ENCODE results near the gene LINGO3.
"Not testable (repeated sequence)": the region's sequence is repeated elsewhere in the genome, so short reads cannot be mapped to it uniquely, and the experiment has no call there.

Gene LINGO3, protein sequence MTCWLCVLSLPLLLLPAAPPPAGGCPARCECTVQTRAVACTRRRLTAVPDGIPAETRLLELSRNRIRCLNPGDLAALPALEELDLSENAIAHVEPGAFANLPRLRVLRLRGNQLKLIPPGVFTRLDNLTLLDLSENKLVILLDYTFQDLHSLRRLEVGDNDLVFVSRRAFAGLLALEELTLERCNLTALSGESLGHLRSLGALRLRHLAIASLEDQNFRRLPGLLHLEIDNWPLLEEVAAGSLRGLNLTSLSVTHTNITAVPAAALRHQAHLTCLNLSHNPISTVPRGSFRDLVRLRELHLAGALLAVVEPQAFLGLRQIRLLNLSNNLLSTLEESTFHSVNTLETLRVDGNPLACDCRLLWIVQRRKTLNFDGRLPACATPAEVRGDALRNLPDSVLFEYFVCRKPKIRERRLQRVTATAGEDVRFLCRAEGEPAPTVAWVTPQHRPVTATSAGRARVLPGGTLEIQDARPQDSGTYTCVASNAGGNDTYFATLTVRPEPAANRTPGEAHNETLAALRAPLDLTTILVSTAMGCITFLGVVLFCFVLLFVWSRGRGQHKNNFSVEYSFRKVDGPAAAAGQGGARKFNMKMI

DNA sequence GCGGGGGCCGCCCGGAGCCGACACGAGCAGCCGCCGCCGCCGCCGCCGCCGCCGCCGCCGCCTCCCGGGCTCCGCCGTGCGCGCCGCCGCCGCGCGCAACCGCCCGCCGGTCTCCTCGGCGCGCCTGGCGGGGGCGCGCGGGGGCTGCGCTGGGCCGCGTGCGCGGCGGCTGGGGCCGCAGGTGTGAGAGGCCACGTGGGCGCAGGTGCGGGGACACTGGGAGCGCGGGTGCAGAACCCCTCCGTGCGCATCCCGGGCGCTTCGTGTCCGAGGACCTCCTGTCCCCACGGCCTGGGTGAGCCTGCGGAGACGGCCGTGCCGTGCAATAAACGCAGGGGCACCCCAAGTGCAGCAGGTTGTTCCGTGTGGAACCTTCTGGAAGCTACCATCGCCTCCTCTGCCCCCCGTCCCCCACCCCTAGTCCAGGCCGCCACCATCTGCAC, at the start of gene LINGO3:
TSS of gene LINGO3 (minus strand) at position 41 of the 443 bp plus-strand sequence. CDS start 16,378 bp downstream, outside the sequence.
- no peak for DNase-seq

DNA sequence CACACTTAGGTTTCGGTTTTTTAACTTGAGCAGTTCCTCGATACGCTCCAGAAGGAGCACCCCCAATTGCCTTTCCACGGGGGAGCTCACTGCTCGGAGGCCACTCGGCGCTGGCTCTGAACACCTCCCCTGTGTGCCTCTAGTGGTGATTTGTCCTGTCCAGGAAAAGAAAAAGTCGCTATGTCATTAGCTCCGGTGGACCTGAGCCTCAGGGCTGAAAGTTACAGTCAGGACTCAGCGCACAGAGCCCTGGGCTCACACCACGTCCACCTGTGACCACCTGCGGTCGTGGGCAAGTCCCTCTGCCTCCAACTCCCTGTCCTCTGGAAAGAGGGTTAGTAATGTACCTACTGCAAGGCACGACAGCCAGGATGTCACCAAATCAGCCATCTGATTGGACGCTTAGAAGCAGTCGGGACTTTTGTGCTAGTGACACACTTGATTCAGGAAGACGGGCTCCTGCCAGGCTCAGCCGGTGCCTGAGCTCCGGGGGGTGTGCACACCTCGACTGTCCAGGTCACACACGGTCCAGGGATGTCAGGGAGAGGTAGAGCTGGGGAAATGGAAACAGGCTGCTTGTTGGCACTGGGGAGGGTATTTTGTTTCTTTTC, 48.2 kb upstream of the LINGO3 start:
- DNase-seq = no peak

DNA sequence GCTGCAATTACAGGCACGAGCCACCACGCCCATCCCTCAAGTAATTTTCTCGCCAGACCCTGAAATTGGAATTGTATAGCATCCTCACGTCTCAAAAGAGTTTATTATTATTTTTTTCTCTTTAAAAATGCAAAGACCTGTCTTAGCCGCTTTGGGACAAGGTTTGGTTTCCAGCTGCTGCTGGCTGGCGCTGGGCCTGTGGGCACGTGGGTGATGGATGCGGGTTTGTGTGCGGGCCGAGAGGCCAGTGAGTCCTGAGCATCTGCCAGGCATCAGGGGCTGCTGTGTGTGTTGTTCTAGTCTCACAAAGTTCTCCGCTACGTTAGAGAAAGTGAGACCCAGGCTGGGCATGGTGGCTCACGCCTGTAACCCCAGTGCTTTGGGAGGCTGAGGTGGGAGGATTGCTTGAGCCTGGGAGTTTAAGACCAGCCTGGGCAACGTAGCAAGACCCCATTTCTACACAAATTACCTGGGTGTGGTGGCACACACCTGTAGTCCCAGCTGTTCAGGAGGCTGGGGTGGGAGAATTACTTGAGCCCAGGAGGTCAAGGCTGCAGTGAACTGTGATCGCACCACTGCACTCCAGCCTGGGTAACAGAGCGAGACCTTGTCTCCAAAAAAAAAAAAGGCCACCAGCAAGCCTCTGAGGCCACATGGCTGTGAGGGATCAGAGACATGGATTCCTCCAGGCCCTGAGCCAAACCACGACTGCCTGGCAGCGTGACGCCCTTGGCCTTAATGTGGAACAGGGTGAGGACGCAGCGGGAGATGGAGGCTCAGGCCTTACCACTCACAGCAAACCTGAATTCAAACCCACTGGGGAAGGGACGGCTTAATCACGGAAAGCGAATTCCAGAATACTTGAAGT, 47.4 kb upstream of the LINGO3 start:
- no peak for DNase-seq

DNA sequence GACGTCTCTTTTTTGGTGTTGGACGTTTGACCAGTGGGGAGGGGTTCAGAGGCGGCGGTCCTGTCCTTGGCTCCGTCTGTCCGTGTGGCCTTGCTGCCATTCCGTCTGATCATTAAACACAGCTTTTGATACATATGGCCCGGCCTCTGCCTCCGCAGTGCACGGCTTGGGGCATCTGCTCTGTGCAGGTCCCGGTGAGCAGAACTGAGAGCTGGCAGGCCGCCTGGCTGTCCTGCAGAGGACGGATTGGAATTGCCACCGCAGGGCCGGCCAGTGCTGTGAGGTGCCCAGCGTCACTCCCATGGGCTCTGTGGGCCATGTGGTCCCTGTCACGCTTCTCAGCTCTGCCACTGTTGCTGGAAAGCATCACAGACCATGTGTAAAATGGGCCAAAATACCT, 46.7 kb upstream of the LINGO3 start:
- no peak for DNase-seq

DNA sequence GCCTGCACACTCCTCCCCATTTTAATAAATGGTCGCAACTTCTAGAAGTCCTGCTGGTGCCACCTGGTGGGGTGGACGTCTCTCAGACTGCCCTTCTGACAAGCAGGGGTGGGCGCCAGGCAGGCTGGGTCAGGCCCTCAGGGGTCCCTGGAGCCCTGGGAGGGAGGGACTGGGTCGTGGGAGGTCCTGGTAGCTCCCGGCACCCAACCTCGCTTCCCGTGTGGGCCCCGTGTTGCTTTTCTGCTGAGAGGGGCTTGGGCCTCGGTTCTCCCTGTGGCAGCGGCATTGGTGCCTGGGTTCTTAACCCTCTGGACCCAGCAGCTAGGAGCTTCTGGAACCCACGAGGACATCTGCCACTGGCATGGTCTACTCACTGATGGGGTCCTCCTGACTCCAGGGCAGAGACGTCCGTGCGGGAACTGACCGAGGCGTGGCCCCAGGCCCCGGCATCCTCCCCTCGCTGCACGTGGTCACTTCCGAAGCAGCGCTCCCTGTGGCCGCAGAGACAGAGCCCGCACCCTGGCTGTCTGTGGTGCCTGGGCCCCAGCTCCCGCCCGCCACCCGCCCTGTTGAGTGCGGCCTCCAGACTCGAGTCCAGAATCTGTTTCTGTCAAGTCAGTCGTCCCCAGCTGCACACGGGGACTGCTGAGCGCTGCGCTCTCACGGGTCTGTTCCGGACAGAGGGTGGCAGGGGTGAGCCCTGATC, 46.1 kb upstream of the LINGO3 start:
- no peak for DNase-seq

DNA sequence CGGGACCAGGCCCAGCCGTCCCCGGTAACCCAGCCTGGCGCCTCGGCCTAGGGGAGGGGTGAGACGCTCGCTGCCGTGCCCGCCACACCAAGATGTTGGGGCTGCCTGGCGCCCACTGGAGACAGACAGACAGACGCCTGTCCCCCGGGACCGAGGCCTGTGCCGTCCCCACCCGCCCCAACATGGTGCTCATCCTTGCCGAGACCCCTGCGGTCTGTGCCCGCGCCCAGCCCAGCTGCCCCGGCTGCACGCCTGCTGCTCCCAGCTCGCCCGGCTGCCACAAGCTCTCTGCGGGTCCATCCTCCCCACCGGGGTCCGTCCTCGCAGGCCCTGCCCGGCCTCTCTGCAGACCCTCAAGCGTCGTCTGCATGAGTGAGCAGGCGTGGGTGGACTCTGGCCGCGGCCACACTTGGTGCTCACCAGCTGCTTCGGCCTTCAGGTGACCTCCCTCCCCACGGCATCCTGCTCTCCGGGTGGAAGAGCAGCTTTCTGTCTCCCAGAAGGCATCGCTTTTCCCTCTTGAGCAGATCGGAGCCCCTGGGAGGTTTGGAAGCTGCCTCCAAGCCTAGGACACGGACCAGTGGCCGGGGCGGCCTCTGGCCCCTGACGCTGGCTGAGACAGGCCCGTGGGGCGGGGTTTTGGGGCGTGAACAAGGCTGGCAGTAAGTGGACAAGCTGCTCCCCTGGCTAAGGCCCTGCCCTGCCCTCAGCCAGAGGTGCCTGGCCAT, 45.4 kb upstream of the LINGO3 start:
- DNase-seq = no peak

DNA sequence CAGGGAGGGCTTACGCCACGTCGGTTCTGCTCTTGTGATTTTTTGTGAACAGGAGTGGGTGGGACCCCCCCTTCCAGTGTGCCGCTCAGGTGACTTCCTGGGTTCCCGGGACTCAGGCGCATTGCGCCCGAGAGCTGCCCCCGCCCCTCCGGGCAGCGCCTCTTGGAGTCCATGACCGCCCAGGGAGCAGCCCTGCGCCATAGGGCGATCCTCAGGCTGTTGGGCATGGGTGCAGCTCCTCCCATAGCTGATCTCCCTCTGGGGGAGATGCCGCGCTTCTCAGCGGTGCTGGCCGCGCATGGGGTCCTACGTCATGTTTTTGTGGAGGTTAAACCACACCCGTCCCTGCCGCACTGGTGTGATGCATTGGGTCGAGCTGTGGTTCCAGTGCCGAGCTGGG, 44.2 kb upstream of the LINGO3 start:
- DNase-seq = no peak

DNA sequence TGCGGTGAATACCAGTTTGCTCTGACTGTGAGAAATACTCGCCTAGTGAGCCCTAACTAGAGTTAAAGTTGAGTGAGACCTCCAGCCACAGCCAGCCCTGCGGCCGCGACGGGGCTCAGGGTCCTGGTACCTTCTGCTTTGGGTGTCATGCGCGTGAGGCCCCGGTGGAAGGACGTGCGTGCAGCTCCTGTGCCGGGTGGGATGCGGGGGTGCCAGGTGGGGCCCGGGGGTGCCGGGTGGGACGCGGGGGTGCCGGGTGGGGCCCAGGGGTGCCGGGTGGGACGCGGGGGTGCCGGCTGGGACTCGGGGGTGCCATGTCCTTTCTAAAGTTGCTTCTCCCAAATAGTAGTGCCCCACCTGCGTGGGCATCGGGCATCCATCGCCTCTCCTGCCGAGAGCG, 43.6 kb upstream of the LINGO3 start:
- no peak for DNase-seq

DNA sequence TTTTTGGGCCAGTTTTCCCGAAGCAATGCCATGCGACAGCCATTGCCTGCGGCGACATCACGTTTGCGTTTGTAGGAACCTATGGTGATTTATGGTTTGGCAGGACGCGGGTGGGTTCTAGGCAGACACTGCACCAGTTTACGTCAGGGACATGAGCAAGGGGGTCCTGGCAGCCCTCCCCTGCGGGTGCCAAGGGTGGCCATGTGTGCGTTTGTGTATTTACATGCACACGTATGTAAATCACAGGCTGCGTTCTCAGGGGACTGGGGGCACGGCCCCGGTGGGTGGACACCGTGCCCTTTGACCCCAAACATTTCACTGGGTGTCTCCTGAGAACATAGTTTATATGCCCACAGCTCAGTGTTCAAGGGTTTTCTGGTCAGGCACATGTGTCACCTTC, 42.7 kb upstream of the LINGO3 start:
- DNase-seq = no peak

DNA sequence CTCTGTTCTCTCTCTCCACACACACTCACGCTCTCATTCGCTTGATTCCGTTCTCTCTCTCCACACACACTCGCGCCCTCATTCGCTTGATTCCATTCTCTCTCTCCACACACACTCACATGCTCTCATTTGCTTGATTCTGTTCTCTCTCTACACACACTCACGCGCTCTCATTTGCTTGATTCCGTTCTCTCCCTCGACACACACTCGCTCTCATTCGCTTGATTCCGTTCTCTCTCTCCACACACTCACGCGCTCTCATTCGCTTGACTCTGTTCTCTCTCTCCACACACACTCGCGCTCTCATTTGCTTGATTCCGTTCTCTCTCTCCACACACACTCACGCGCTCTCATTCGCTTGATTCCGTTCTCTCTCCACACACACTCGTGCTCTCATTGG, 41.9 kb upstream of the LINGO3 start:
- DNase-seq = not testable (repeated sequence)

DNA sequence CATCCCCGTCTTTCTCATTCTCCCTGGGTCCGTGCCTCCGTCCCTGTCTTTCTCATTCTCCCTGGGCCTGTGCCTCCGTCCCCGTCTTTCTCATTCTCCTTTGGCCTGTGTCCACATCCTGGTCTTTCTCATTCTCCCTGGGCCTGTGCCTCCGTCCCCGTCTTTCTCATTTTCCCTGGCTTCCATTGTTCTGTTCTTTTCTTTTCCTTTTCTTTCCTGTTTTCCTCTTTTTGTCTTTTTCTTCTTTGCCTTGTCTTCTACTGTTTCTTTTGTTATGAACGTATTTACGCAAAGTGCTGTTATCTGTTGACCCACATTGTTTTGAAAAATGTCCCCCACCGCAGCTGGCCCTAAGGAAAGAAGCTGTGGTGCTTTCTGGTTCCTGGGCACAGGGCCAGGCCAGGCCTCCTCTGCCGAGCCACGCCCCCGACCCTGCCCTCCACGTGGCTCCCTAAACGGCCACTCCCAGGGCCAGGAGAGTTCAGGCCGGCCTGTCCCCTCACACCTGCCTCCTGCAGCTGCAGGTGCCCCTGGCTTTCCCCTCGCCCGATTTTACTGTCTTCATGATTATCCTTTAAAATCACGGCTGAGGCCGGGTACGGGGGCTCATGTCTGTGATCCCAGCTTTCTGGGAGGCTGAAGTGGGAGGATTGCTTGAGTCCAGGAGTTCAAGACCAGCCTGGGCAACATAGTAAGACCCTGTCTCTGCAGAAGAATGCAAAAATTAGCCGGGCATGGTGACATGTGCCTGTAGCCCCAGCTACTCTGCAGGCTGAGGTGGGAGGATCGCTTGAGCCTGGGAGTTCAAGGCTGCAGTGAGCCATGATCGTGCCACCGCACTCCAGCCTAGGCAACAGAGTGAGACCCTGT, 38.1 kb upstream of the LINGO3 start:
- DNase-seq = no peak

DNA sequence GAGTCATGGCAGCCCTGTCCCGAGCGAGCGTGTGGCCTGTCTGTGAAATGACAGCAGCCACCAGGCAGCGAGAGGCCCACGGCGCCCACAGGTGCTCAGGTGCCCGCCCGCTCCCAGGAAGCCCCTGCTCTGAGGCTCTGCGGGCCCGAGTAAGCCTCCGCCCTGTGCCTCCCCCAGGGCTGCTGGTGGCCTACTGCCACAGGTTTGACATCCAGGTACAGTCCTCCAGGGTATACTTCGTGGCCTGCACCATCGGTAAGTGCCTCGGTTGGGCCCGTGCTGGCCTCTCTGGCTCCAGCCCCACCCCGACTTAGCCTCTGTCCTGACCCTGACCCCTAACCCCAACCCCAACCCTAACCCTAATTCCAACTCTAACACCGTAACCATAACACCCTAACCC, 37.1 kb upstream of the LINGO3 start:
- DNase-seq = no peak

DNA sequence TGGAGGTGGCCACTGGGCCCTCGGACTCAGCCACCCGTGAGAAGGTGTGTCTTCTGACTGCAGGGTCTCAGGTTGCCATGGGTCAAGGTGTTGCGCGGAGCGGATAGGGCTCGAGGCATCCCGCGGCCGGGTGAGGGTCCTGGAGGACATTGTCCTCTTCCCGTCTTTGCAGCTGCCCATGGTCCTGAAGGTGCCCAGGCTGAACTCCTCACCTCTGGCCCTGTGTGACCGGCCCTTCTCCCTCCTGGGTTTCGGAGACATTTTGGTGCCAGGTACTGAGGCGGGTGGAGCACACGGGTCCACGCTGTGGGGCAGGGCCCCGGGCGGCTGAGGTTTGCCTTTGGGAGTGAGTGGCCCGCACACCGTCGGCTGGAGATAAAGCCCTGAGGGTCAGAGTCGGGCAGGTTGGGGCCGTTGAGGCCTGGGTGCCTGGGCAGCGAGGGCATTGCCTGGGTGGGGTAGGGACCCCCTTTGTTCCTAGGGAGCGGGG, 36.5 kb upstream of the LINGO3 start:
- DNase-seq = no peak

DNA sequence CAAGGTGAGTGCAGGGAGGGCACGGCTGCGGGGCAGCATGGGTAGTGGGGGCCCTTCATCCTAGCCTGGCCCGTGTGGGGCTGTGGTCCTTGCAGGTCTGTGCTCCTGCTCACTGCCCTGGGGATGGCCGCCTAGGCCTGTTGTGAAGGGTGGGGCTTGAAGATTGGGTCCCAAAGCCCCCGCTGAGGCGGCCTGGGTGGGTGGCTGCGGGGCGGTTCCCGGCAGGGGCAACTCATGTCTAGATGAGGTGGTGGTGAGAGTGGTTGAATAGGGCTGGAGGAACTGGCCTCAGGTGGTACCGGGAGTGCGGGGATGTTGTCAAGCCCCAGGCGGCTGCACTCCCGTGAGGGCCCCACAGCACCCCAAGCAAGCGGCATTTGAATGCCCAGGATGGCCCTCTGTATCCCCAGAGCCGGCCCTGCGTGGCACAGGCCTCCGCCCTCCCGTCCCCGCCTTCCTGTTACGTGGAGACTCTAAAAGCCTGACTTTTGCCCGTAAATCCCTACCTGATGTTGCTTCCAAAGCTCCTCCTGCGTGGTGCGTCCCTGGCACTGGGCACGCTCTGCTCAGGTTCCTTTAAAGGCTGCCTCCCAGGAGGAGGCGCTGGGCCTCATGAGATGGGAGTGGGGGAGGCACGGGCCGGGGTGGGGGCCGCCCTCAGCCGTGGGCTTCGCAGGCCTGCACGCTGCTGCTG, 35.5 kb upstream of the LINGO3 start:
- no peak for DNase-seq

DNA sequence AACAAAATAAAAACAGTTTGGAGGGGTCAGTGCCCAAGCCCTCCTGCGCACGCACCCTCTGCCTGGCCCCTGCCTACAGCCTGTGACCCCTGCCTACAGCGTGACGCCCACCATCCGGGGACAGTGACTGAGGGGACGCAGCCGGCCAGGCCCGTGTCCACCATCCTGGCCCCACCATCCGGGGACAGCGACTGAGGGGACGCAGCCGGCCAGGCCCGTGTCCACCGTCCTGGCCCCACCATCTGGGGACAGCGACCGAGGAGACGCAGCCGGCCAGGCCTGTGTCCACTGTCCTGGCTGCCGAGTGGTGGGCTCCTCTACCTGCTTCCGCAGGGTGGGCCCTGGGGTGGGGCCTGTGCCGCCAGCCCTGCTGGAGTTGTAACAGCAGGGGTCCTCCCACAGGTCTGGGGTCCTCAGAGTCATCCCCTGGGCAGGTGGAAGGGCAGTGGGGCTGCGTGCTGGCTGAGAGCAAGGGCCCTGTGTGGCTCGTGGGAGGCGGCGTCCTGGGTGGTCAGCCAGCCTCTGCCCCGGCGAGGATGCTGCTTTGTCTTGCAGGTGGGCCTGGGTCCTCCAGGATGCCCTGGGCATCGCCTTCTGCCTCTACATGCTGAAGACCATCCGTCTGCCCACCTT, 34.8 kb upstream of the LINGO3 start:
- DNase-seq = no peak

DNA sequence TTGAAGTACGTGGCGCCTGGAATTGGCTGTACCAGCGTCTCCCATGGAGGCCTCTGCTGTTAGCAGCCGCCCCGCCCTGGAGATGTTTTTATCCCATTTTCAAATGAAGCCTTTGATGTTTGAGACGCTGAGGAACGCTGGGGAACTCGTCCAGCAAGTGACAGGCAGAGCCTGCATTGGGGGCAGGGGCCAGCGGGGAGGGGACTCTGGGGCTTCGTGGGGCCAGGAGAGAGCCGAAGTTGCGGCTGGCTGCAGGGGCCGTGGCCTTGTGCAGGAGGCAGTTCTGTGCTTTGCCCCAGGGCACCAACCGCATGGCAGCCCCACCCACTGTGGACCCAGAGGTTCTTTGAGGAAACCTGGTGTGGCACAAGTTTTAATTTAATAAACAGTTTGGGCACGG, 34.0 kb upstream of the LINGO3 start:
- DNase-seq = no peak

DNA sequence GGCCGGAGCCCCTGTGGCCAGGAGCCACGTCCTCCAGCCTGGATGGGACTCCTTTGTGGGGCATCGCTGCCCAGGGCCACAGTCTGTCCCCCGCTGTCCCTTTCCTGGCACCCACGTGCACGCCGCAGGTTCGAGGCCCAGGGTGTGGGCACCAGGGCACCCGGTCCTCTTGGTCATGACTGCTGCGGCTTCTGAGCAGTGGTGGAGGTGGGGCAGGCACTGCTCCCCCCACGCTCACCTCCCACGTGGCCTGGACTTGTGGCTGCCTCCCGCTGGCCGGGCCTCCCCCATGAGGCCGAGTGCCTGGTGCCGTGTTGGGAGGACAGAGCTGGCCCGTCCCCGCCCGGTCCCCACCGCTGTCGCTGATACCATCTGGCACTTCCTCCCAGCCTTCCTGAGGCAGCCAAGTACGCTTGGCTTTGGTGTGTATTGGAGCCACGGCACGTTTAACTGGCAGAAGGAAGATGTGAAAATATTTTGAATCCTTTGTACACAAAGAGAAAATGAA, 33.3 kb upstream of the LINGO3 start:
- no peak for DNase-seq

DNA sequence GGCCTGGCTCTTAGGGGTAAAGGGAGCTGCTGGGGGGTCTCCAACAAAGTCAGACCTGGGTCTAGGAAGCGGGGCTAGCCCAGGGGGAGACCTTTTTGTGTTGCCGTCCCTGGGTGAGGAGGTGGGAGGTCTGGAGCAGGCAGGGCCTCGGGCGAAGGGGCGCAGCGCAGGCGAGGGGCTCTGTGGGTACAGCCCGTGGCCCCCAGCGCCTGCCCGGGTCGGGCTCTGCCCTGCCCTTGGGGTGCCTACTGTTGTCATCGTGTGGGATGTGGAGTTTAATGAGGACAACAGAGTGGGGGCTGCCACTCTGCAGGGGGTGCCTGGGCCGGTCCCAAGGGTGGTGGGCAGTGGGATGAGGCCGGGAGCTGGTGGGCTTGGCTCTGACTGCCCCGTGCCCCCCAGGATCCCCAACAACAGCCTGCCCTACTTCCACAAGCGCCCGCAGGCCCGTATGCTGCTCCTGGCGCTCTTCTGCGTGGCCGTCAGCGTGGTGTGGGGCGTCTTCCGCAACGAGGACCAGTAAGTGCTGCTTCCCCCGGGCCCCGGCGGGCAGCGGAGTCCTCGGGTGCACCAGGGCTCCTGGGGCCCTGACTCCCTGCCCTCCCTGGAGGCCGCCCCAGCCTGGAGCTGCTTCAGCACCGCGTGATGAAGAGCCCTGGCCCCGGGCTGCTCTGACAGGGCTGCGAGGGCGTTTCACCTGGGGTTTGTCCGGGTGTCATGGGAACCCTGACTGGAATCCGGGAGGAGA, 32.7 kb upstream of the LINGO3 start:
- no peak for DNase-seq

Data from SIG-M5 (cell line).